Stomach smooth muscle (tissue), 2 donors: ENCODE results near the gene C1orf116.

ENCODE experiments used
- H3K27ac ChIP-seq: one replicate; pipeline ENCODE4 v1.7.0; 2013; ENCODE audit warnings: mild to moderate bottlenecking, low read length, inconsistent platforms
- H3K27me3 ChIP-seq, 2 donors: one replicate each; pipeline ENCODE4 v1.7.0; 2013; ENCODE audit warnings: low read length in 2 of 2; ENCODE audit not compliant: insufficient read depth in 2 of 2, control insufficient read depth in 1 of 2
- H3K36me3 ChIP-seq, 2 donors: one replicate each; pipeline ENCODE4 v1.7.0; 2013; ENCODE audit warnings: low read length in 2 of 2; ENCODE audit not compliant: control insufficient read depth in 2 of 2, insufficient read depth in 2 of 2
- H3K4me1 ChIP-seq: one replicate; pipeline ENCODE4 v1.7.0; 2013; ENCODE audit warnings: low read length; ENCODE audit not compliant: control insufficient read depth, insufficient read depth
- H3K4me3 ChIP-seq, 2 donors: one replicate each; pipeline ENCODE4 v1.7.0; 2013; ENCODE audit warnings: low read length in 2 of 2
- H3K9ac ChIP-seq, 2 donors: one replicate each; pipeline ENCODE4 v1.7.0; 2013; ENCODE audit warnings: low read length in 2 of 2, mild to moderate bottlenecking in 1 of 2
- H3K9me3 ChIP-seq, 2 donors: one replicate each; pipeline ENCODE4 v1.7.0; 2013; ENCODE audit warnings: low read length in 2 of 2; ENCODE audit not compliant: control insufficient read depth in 2 of 2
- donor health status: healthy.
- donor health status: Pancreatic carcinoma.

Gene C1orf116

DNA sequence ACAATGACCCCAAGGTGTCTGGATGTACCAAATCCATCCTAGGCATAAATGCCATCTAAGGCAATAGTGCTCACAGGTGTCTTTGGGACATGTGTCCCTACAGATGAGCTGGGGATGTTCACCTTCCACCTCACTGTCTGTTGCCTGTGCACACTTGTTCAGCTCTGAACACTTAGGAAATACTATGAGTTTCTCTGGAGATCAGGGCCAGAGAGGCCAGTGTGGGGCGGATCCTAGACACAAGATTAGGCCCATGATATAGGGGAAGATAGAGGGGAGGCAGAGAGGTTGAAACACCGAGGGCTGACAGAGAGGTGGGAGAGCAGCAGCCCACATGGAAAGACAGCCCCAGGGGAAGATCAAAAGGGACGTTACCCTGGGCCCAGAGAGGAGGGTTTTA lies 25.6 kb downstream of the C1orf116 start:
- peaks cover 3% of the 10 kb centered on the region for H3K4me1 ChIP-seq
- no peaks in the 10 kb centered on the region for H3K36me3 ChIP-seq
- no peak overlapping the region for H3K4me3 ChIP-seq
- no peaks in the 10 kb centered on the region for H3K27me3 ChIP-seq
- no peak overlapping the region for H3K27ac ChIP-seq
- no peaks in the 10 kb centered on the region for H3K9me3 ChIP-seq
- no peak overlapping the region for H3K9ac ChIP-seq

DNA sequence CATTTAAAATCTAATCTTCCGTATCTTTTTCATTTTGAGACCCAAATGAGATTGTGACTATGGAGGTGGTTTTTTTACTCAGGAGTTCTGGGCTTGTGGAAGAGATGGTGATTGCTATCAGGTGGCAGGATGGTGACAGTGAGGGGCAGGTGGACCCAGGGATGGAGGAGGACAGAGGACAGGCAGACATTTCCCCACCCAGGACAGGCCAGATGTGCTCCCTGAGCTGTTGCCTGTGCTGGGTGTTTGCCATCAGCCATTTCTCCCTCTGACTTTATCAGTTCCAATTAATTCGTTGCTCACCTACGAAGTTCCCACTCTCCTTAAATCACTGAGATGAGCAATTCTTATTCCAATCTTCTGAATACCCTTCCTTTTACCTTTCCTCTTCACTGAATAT lies 26.5 kb downstream of the C1orf116 start:
- Histone ChIP-seq H3K36me3 (no peaks in the 10 kb centered on the region), H3K27ac (no peak overlapping the region), H3K4me1 (peaks cover 3% of the 10 kb centered on the region), H3K9ac (no peak overlapping the region), H3K9me3 (no peaks in the 10 kb centered on the region), H3K27me3 (no peaks in the 10 kb centered on the region), H3K4me3 (no peak overlapping the region)

- Histone ChIP-seq H3K27me3 (no peaks in the 10 kb centered on the region), H3K36me3 (no peaks in the 10 kb centered on the region), H3K27ac (no peak overlapping the region), H3K4me3 (no peak overlapping the region), H3K4me1 (peaks cover 3% of the 10 kb centered on the region), H3K9ac (no peak overlapping the region), H3K9me3 (no peaks in the 10 kb centered on the region)
Observed at GRCh38 chr1:207004931-207005830, 27.4 kb downstream of the C1orf116 start.

DNA sequence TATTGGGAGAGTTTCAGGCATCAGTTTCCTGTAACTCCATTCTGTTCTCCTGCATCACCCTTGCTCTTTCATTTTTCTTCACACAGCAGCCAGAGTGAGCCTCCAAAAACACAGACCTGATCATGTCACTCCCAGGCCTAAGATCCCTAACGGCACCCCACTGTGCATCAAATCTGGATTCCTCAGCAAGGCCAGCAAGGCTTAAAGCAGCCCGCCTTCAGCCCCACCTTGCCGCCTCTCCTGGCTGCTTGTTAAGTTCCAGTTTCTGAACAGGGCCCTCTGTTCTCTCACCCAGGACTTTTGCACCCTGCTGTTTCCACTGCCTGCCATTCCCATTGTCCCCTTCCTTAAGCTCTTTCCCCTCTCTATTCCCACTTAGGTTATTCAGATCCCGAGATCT lies 29.3 kb downstream of the C1orf116 start:
- no peak overlapping the region for H3K27ac ChIP-seq
- H3K9ac ChIP-seq, result no peak overlapping the region
- H3K4me1 ChIP-seq, result peaks cover 3% of the 10 kb centered on the region
- H3K36me3 ChIP-seq, result no peaks in the 10 kb centered on the region
- no peaks in the 10 kb centered on the region for H3K9me3 ChIP-seq
- no peak overlapping the region for H3K4me3 ChIP-seq
- no peaks in the 10 kb centered on the region for H3K27me3 ChIP-seq

- H3K9ac ChIP-seq, result no peak overlapping the region
- H3K4me1 ChIP-seq, result peaks cover 3% of the 10 kb centered on the region
- H3K27me3 ChIP-seq, result no peaks in the 10 kb centered on the region
- H3K4me3 ChIP-seq, result no peak overlapping the region
- H3K27ac ChIP-seq, result no peak overlapping the region
- H3K9me3 ChIP-seq, result no peaks in the 10 kb centered on the region
- no peaks in the 10 kb centered on the region for H3K36me3 ChIP-seq
Observed at GRCh38 chr1:207002724-207003146, 29.8 kb downstream of the C1orf116 start.

DNA sequence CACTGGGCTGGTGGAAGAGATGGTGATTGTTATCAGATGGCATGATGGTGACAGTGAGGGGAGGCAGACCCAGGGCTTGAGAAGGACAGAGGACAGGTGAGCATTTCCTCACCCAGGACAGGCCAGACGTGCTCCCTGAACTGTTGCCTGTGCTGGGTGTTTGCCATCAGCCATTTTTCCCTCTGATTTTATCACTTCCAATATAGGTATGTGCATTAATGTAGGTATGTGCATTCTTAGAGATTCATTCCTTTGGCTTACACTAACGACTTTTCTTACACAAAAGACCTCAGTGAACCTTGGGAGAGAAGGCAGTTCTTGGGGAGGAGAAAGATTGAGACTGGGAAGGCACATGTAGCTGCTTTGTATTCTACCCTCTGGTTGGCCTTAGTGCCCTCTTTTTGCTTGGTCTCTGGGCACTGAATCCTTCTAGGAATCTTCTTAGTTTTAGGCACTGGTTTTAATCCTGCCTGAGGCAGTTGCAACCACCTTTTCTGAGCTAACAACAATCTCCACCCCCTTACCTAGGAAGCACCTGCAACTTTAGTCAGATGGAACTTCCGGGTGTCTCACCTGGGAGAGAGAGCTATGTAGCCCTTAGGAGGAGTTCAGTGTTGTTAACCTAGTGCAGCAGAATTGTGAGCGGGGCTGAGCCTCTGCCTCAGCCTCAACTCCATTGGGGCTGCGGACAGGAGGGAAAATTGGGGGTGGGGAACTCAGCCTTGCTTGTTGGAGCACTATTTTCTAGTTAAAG lies 30.9 kb downstream of the C1orf116 start:
- Histone ChIP-seq H3K4me1 (no peaks in the 10 kb centered on the region), H3K4me3 (no peak overlapping the region), H3K9me3 (no peaks in the 10 kb centered on the region), H3K9ac (no peak overlapping the region), H3K27me3 (no peaks in the 10 kb centered on the region), H3K36me3 (no peaks in the 10 kb centered on the region), H3K27ac (no peak overlapping the region)

- Histone ChIP-seq H3K4me1 (no peaks in the 10 kb centered on the region), H3K27ac (no peak overlapping the region), H3K36me3 (no peaks in the 10 kb centered on the region), H3K9me3 (no peaks in the 10 kb centered on the region), H3K4me3 (no peak overlapping the region), H3K27me3 (no peaks in the 10 kb centered on the region), H3K9ac (no peak overlapping the region)
Observed at GRCh38 chr1:207000651-207001291, 31.8 kb downstream of the C1orf116 start.

GRCh38 chr1:206998816-206999215 lies 33.7 kb downstream of the C1orf116 start:
- H3K27me3 ChIP-seq, result no peaks in the 10 kb centered on the region
- no peak overlapping the region for H3K9ac ChIP-seq
- H3K9me3 ChIP-seq, result no peaks in the 10 kb centered on the region
- H3K36me3 ChIP-seq, result no peaks in the 10 kb centered on the region
- H3K27ac ChIP-seq, result no peak overlapping the region
- no peaks in the 10 kb centered on the region for H3K4me1 ChIP-seq
- no peak overlapping the region for H3K4me3 ChIP-seq

DNA sequence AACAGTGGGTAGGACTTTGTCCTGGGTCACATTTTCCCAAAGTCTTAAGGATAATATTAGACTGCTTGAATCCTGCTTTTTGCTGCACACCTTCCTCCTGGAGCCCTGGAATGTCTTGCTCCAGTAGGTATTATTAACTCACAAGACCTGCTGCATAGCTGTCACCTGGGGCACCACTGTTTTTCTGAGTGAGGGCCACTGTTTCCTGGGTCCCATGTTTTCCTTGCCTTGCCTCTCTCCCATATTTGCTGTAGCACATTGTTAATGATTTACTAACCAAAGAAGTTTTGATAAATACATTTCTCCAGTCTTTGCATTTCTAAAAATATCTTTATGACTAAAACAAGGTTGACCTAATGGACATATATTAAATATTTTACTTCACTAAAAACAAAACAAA lies 39.8 kb downstream of the C1orf116 start:
- Histone ChIP-seq H3K36me3 (no peaks in the 10 kb centered on the region), H3K9me3 (no peaks in the 10 kb centered on the region), H3K27me3 (peaks cover 3 to 6% of the 10 kb centered on the region in 2 donors), H3K9ac (no peak overlapping the region), H3K27ac (no peak overlapping the region), H3K4me3 (no peak overlapping the region), H3K4me1 (no peaks in the 10 kb centered on the region)

DNA sequence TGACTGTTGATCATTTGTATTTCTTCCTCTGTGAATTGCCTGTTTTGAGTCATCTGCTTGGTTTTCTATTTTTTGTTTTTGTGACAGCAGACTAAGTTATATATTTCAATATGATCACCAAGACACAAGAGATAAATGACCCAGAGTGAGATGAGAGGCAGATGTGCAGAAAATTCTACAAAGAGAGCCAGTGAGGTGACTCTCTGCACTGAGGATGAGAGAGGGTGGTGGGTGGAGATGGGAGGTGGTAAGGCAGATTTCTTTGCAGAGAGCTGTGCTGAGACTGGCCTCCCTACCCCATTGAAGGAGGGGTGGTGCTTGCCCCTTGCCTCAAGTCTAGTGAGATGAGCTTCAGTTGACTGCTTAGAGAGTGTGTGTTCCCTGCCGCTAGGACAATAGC lies 44.7 kb downstream of the C1orf116 start:
- no peak overlapping the region for H3K27ac ChIP-seq
- H3K9ac ChIP-seq, result no peak overlapping the region
- H3K27me3 ChIP-seq, result peaks cover 7 to 10% of the 10 kb centered on the region in 2 donors
- H3K9me3 ChIP-seq, result no peaks in the 10 kb centered on the region
- no peak overlapping the region for H3K4me3 ChIP-seq
- H3K4me1 ChIP-seq, result no peaks in the 10 kb centered on the region
- H3K36me3 ChIP-seq, result no peaks in the 10 kb centered on the region
